Neural progenitor cell (in vitro differentiated cells): ENCODE data around the gene ANG. TPM values are rescaled to one million over a fixed set of nuclear protein-coding genes. Genes with fewer than 3 reads are reported as not detected.

ENCODE experiments used
- DNase-seq: peaks from one replicate; pipeline ENCODE4 v3.0.0-alpha.2; 2016; ENCODE audit warnings: low spot score
- H2AFZ ChIP-seq: fragments of 200-600 bp; sonication (generic); replicated peaks from 2 replicates; pipeline ENCODE4 v1.6.1; 2016; ENCODE audit warnings: antibody characterized with exemption
- H3F3A ChIP-seq: fragments of 200-600 bp; sonication (generic); 2 replicates; pipeline ENCODE4 v1.6.1; 2016; ENCODE audit warnings: antibody characterized with exemption, low read depth
- H3K27ac ChIP-seq: fragments of 200-600 bp; sonication (generic); 2 replicates; pipeline ENCODE4 v1.5.1; 2016; ENCODE audit warnings: mild to moderate bottlenecking
- H3K27me3 ChIP-seq: fragments of 200-600 bp; sonication (generic); 2 replicates; pipeline ENCODE4 v1.6.1; 2016; ENCODE audit warnings: mild to moderate bottlenecking, moderate library complexity
- H3K36me3 ChIP-seq: fragments of 200-600 bp; sonication (generic); 2 replicates; pipeline ENCODE4 v1.5.1; 2016
- H3K4me1 ChIP-seq: fragments of 200-600 bp; sonication (generic); 2 replicates; pipeline ENCODE4 v1.6.1; 2016; ENCODE audit warnings: mixed run types
- H3K4me2 ChIP-seq: fragments of 200-600 bp; sonication (generic); 2 replicates; pipeline ENCODE4 v1.6.1; 2016
- H3K4me3 ChIP-seq: fragments of 200-600 bp; sonication (generic); 2 replicates; pipeline ENCODE4 v1.5.1; 2016
- H3K79me2 ChIP-seq: fragments of 200-600 bp; sonication (generic); 2 replicates; pipeline ENCODE4 v1.6.1; 2016; ENCODE audit warnings: low read depth
- H3K9ac ChIP-seq: fragments of 200-600 bp; sonication (generic); 2 replicates; pipeline ENCODE4 v1.6.1; 2016
- H3K9me3 ChIP-seq: fragments of 200-600 bp; sonication (generic); 2 replicates; pipeline ENCODE4 v1.5.1; 2016; ENCODE audit warnings: low read depth
- H4K20me1 ChIP-seq: fragments of 200-600 bp; sonication (generic); 2 replicates; pipeline ENCODE4 v1.6.1; 2016; ENCODE audit warnings: low read depth
- H3K27ac Mint-ChIP-seq: 3 replicates; pipeline ENCODE4 v1.8.0; 2021; ENCODE audit warnings: mixed read lengths
- H3K27me3 Mint-ChIP-seq: 2 replicates; pipeline ENCODE4 v1.8.0; 2022; ENCODE audit warnings: low read depth, mild to moderate bottlenecking, inconsistent platforms, moderate library complexity, mixed read lengths; ENCODE audit not compliant: insufficient read depth
- H3K36me3 Mint-ChIP-seq: 3 replicates; pipeline ENCODE4 v1.8.0; 2021; ENCODE audit warnings: mixed read lengths
- H3K4me1 Mint-ChIP-seq: 3 replicates; pipeline ENCODE4 v1.8.0; 2021; ENCODE audit warnings: mixed read lengths
- H3K4me3 Mint-ChIP-seq: 3 replicates; pipeline ENCODE4 v1.8.0; 2021; ENCODE audit warnings: mild to moderate bottlenecking, moderate library complexity, mixed read lengths
- H3K9me3 Mint-ChIP-seq: 3 replicates; pipeline ENCODE4 v1.8.0; 2020; ENCODE audit warnings: mixed read lengths
- EZH2 ChIP-seq: fragments of 200-600 bp; sonication (generic); IDR thresholded peaks from 2 replicates; pipeline ENCODE4 v1.6.1; 2017; ENCODE audit warnings: antibody characterized with exemption, mild to moderate bottlenecking, moderate library complexity
- EZH2phosphoT487 ChIP-seq: fragments of 200-600 bp; sonication (generic); IDR thresholded peaks from 2 replicates; pipeline ENCODE4 v1.6.1; 2017; ENCODE audit warnings: antibody characterized with exemption
- total RNA-seq: library from RNA; depleted of rRNA; stranded (reverse); fragments of >200 nt; gene quantifications from 2 replicates; pipeline ENCODE4 v1.2.3, GENCODE V29; 2015; ENCODE audit warnings: low replicate concordance
- TF ChIP-seq, protein P1 (sequence below): fragments of 200-600 bp; sonication (generic); IDR thresholded peaks from 2 replicates; pipeline ENCODE4 v1.5.1; 2017; ENCODE audit warnings: antibody characterized with exemption, mild to moderate bottlenecking

The ANG gene
- total RNA-seq, 1 donor from 2014 or later: not detected

DNA sequence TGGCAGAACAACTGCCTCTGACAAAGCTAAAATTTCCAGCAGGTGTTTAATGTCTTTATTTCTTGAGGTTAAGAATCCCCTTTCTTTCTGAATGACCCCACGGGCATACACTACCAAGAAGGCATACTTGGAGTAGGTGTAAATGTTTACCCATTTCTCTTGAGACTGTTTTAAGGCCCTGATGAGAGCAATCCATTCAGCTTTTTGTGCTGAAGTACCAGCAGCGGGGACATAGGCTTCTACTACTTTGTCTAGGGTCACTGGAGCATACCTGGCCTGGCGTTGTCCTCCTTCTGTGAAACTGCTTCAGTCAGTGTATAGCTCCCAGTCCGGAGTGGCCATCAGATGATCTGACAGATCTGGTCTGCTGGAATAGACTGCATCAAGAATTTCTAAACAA is 22.7 kb downstream of the ANG start:
- Mint-ChIP-seq H3K36me3 (no peaks in the 10 kb centered on the region), H3K27ac (no peak overlapping the region)
- TF ChIP-seq EZH2 (no peak), EZH2phosphoT487 (no peak)
- TF ChIP-seq, protein P1, sequence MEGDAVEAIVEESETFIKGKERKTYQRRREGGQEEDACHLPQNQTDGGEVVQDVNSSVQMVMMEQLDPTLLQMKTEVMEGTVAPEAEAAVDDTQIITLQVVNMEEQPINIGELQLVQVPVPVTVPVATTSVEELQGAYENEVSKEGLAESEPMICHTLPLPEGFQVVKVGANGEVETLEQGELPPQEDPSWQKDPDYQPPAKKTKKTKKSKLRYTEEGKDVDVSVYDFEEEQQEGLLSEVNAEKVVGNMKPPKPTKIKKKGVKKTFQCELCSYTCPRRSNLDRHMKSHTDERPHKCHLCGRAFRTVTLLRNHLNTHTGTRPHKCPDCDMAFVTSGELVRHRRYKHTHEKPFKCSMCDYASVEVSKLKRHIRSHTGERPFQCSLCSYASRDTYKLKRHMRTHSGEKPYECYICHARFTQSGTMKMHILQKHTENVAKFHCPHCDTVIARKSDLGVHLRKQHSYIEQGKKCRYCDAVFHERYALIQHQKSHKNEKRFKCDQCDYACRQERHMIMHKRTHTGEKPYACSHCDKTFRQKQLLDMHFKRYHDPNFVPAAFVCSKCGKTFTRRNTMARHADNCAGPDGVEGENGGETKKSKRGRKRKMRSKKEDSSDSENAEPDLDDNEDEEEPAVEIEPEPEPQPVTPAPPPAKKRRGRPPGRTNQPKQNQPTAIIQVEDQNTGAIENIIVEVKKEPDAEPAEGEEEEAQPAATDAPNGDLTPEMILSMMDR: no peak

DNA sequence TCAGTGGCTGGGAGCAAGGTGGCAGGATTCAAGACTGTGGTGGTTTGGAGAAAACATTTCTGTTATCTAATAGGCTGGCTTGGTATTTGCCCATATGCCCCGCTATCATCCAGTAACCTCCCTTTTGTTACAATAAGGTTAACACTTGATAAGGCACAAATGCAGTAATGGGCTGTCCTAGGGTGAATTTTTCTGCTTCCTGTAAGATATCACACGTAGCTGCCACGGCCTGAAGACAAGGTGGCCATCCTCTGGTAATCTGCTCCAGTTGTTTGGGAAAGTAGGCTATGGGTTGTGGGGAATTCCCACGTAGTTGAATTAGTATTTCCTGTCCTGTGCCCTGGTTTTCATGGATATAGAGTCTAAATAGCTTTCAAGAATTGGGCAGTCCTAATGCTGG is 23.1 kb downstream of the ANG start:
- Histone ChIP-seq H3K27me3 (no peaks in the 10 kb centered on the region), H3F3A (no peaks in the 10 kb centered on the region), H4K20me1 (no peaks in the 10 kb centered on the region), H3K4me2 (no peak overlapping the region), H2AFZ (no peak overlapping the region), H3K4me3 (no peak overlapping the region), H3K9ac (no peak overlapping the region), H3K4me1 (no peaks in the 10 kb centered on the region), H3K27ac (no peak overlapping the region), H3K36me3 (no peaks in the 10 kb centered on the region), H3K79me2 (no peaks in the 10 kb centered on the region), H3K9me3 (no peaks in the 10 kb centered on the region)
- Mint-ChIP-seq H3K36me3 (no peaks in the 10 kb centered on the region), H3K4me3 (no peak overlapping the region), H3K9me3 (peaks cover 2% of the 10 kb centered on the region), H3K4me1 (no peaks in the 10 kb centered on the region), H3K27me3 (peaks cover 6% of the 10 kb centered on the region), H3K27ac (no peak overlapping the region)
- TF ChIP-seq EZH2 (no peak), EZH2phosphoT487 (no peak)
- TF ChIP-seq, protein P1: no peak
- no peak for DNase-seq

More for the DNA sequence above, 22.7 kb downstream of the ANG start:
- Mint-ChIP-seq H3K9me3 (peaks cover 2% of the 10 kb centered on the region), H3K4me1 (no peaks in the 10 kb centered on the region), H3K4me3 (no peak overlapping the region), H3K27me3 (peaks cover 6% of the 10 kb centered on the region)
- Histone ChIP-seq H3K4me1 (no peaks in the 10 kb centered on the region), H3K4me2 (no peak overlapping the region), H3K4me3 (no peak overlapping the region), H3K9me3 (no peaks in the 10 kb centered on the region), H3K27ac (no peak overlapping the region), H4K20me1 (no peaks in the 10 kb centered on the region), H2AFZ (no peak overlapping the region), H3K27me3 (no peaks in the 10 kb centered on the region), H3K9ac (no peak overlapping the region), H3K79me2 (no peaks in the 10 kb centered on the region), H3K36me3 (no peaks in the 10 kb centered on the region), H3F3A (no peaks in the 10 kb centered on the region)
- DNase-seq: no peak

- Histone ChIP-seq H3K9me3 (no peaks in the 10 kb centered on the region), H2AFZ (no peak overlapping the region), H3K4me3 (no peak overlapping the region), H3F3A (no peaks in the 10 kb centered on the region), H3K4me2 (no peak overlapping the region), H3K27me3 (no peaks in the 10 kb centered on the region), H3K36me3 (no peaks in the 10 kb centered on the region), H3K27ac (no peak overlapping the region), H3K79me2 (no peaks in the 10 kb centered on the region), H3K4me1 (no peaks in the 10 kb centered on the region), H3K9ac (no peak overlapping the region), H4K20me1 (no peaks in the 10 kb centered on the region)
- no peak overlapping the region for H3K27ac Mint-ChIP-seq
- TF ChIP-seq EZH2 (no peak), EZH2phosphoT487 (no peak)
- TF ChIP-seq, protein P1: no peak
- H3K4me3 Mint-ChIP-seq: no peak overlapping the region
- DNase-seq: no peak
- no peaks in the 10 kb centered on the region for H3K36me3 Mint-ChIP-seq
- no peaks in the 10 kb centered on the region for H3K9me3 Mint-ChIP-seq
- peaks cover 6% of the 10 kb centered on the region for H3K27me3 Mint-ChIP-seq
- no peaks in the 10 kb centered on the region for H3K4me1 Mint-ChIP-seq
Observed at GRCh38 chr14:20712904-20713303, 24.3 kb downstream of the ANG start.
